RWPE2 (cell line): Measurements from ENCODE around the gene SLC9A4.

Source experiments
- ATAC-seq: fragments of 200-7000 bp; cut with Tn5 transposase; 3 replicates; pipeline ENCODE4 v1.9.1; 2021; ENCODE audit warnings: low read depth
- DNase-seq: peaks from one replicate; pipeline ENCODE4 v3.0.0-alpha.2; 2020; ENCODE audit warnings: low spot score
- H3K27ac ChIP-seq: fragments of 450-650 bp; 2 replicates; pipeline ENCODE4 v1.5.1; 2017; ENCODE audit warnings: mild to moderate bottlenecking; ENCODE audit not compliant: poor library complexity, severe bottlenecking
- H3K27me3 ChIP-seq: fragments of 250-450 bp; sonication (Bioruptor Pico); 2 replicates; pipeline ENCODE4 v1.5.1; 2021; ENCODE audit warnings: mild to moderate bottlenecking, moderate library complexity; ENCODE audit not compliant: insufficient read depth, poor library complexity, severe bottlenecking
- H3K36me3 ChIP-seq: fragments of 250-450 bp; sonication (Bioruptor Pico); 2 replicates; pipeline ENCODE4 v1.5.1; 2020; ENCODE audit warnings: low read depth, mild to moderate bottlenecking, moderate library complexity
- H3K4me1 ChIP-seq: fragments of 250-450 bp; sonication (Bioruptor Pico); 2 replicates; pipeline ENCODE4 v1.5.1; 2021; ENCODE audit warnings: mild to moderate bottlenecking, moderate library complexity; ENCODE audit not compliant: insufficient read depth, poor library complexity, severe bottlenecking
- H3K4me3 ChIP-seq: fragments of 250-450 bp; sonication (Bioruptor Pico); 2 replicates; pipeline ENCODE4 v1.5.1; 2021; ENCODE audit warnings: mild to moderate bottlenecking, moderate library complexity; ENCODE audit not compliant: severe bottlenecking
- H3K9me3 ChIP-seq: fragments of 250-450 bp; sonication (Bioruptor Pico); 2 replicates; pipeline ENCODE4 v1.5.1; 2021; ENCODE audit warnings: mild to moderate bottlenecking, moderate library complexity; ENCODE audit not compliant: severe bottlenecking
- TF ChIP-seq, protein P1 (sequence below): fragments of 450-650 bp; IDR thresholded peaks from one replicate; pipeline ENCODE4 v1.5.1; 2017; ENCODE audit warnings: mild to moderate bottlenecking, moderate library complexity; ENCODE audit not compliant: poor library complexity, severe bottlenecking

Gene SLC9A4

DNA sequence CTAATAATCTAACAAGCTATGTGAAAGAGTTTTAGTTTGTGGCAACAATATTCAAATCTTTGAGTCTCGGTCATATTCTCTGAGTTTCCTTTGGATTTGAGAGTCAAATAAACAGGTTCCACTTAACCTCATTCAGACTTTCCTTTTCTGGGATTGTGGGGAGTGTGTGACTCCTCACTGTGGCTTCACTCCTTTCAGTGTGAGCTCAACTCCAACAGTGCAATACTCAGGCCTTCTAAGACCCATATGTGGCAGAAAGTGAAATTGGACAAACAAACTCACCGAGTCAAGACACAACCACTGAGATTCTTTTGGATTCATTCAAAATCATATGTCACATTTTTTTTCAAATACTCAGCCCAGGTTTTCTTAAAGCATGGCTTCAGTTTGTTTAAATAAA is 25.4 kb downstream of the SLC9A4 start:
- no peak for ATAC-seq
- no peaks in the 10 kb centered on the region for H3K27me3 ChIP-seq
- no peak overlapping the region for H3K27ac ChIP-seq
- peaks cover 4% of the 10 kb centered on the region for H3K9me3 ChIP-seq
- no peaks in the 10 kb centered on the region for H3K4me1 ChIP-seq
- no peaks in the 10 kb centered on the region for H3K36me3 ChIP-seq
- TF ChIP-seq, protein P1, sequence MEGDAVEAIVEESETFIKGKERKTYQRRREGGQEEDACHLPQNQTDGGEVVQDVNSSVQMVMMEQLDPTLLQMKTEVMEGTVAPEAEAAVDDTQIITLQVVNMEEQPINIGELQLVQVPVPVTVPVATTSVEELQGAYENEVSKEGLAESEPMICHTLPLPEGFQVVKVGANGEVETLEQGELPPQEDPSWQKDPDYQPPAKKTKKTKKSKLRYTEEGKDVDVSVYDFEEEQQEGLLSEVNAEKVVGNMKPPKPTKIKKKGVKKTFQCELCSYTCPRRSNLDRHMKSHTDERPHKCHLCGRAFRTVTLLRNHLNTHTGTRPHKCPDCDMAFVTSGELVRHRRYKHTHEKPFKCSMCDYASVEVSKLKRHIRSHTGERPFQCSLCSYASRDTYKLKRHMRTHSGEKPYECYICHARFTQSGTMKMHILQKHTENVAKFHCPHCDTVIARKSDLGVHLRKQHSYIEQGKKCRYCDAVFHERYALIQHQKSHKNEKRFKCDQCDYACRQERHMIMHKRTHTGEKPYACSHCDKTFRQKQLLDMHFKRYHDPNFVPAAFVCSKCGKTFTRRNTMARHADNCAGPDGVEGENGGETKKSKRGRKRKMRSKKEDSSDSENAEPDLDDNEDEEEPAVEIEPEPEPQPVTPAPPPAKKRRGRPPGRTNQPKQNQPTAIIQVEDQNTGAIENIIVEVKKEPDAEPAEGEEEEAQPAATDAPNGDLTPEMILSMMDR: no peak
- no peak for DNase-seq
- no peak overlapping the region for H3K4me3 ChIP-seq

DNA sequence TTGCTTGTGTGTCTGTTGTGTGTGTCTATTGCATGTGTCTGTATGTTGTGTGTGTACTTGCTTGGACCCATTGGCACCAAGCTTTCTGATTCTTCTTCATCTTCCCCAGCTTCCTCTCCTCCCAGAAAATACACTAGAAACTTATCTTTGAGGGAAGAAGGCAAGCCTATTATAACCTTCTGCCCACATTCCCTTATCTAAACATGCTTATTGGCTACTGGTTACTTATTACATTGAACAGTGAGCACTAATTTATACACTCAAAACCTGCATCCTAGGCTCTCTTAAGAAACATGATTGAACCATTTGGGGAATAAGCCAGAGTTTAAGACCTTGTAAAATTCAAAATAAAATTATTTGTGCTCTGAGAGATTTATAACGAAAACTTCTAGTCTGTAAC is 26.5 kb downstream of the SLC9A4 start:
- ATAC-seq (no peak), DNase-seq (no peak)
- H3K4me3 ChIP-seq: no peak overlapping the region
- no peaks in the 10 kb centered on the region for H3K9me3 ChIP-seq
- no peaks in the 10 kb centered on the region for H3K27me3 ChIP-seq
- no peak overlapping the region for H3K27ac ChIP-seq
- no peaks in the 10 kb centered on the region for H3K4me1 ChIP-seq
- TF ChIP-seq, protein P1: no peak
- no peaks in the 10 kb centered on the region for H3K36me3 ChIP-seq

DNA sequence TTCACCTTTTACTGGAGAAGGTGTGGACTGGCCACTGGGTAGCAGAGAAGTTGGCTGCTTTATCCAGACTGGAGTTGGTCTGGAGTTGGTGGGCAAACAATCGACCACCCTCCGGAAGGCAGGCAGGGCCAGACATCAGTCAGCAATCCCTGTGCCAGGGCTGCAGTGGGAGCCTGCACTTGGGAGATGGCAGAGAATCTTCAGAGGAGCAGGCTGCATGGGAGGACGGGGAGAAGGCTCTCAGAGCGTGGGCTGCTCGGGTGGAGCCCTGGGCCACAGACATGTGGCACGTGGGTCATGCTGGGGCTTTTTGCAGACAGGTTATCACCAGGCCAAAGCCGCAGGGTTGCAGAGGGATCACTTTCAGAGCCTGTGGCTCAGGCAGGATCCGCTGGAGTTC is 29.6 kb downstream of the SLC9A4 start:
- H3K27ac ChIP-seq: no peak overlapping the region
- no peaks in the 10 kb centered on the region for H3K27me3 ChIP-seq
- no peak for ATAC-seq
- TF ChIP-seq, protein P1: no peak
- H3K4me3 ChIP-seq: no peak overlapping the region
- no peaks in the 10 kb centered on the region for H3K4me1 ChIP-seq
- no peaks in the 10 kb centered on the region for H3K9me3 ChIP-seq
- no peak for DNase-seq
- no peaks in the 10 kb centered on the region for H3K36me3 ChIP-seq

DNA sequence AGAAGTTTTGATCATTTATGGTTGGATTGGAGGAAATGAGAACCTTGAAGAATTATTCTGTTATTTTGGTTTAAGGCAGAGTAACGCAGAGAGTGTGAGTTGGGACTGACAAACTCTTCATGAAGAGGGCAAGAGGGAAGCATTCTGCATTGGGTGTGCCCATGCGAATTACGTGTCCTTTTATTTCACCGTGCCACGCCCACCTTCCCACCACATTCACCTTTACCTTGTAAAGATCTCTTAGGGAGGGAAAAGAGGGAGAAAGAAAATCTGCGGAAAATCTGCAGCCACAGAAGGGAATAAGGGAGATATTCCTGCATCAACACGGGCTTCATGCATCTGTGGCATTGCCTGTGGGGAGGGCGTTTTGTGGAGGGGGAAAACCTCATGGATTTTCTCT is 31.8 kb downstream of the SLC9A4 start:
- Histone ChIP-seq H3K4me1 (peaks cover 4% of the 10 kb centered on the region), H3K27ac (no peak overlapping the region), H3K36me3 (no peaks in the 10 kb centered on the region), H3K27me3 (no peaks in the 10 kb centered on the region), H3K9me3 (no peaks in the 10 kb centered on the region), H3K4me3 (no peak overlapping the region)
- TF ChIP-seq, protein P1: no peak
- ATAC-seq: no peak
- DNase-seq: no peak

DNA sequence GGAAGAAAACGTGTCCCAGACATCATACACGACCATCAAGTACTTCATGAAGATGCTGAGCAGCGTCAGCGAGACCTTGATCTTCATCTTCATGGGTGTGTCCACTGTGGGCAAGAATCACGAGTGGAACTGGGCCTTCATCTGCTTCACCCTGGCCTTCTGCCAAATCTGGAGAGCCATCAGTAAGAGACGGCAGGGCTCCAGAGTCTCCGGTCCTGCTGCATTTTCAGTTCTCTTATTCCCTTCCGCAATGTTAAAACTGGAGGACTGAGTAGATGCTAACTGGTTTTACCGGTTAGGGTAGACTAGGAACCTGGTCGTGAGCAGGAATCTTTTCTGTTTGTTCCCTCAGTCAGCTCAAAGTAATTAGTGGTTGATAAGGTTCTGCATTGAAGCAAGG is 32.3 kb downstream of the SLC9A4 start:
- H3K27ac ChIP-seq: no peak overlapping the region
- DNase-seq (no peak), ATAC-seq (no peak)
- H3K27me3 ChIP-seq: no peaks in the 10 kb centered on the region
- no peak overlapping the region for H3K4me3 ChIP-seq
- no peaks in the 10 kb centered on the region for H3K9me3 ChIP-seq
- no peaks in the 10 kb centered on the region for H3K36me3 ChIP-seq
- H3K4me1 ChIP-seq: peaks cover 8% of the 10 kb centered on the region
- TF ChIP-seq, protein P1: no peak
